ENCODE results near the gene C3orf22.

The C3orf22 gene

GRCh38 chr3:126512026-126512425 lies 46.7 kb downstream of the C3orf22 start:
- FAIRE-seq = no peak

- no peak for FAIRE-seq
These were observed 47.4 kb downstream of the C3orf22 start for GRCh38 chr3:126511291-126511690.

GRCh38 chr3:126510308-126510910 lies 48.3 kb downstream of the C3orf22 start:
- no peak for FAIRE-seq

- no peak for FAIRE-seq
These were observed 49.0 kb downstream of the C3orf22 start for GRCh38 chr3:126509597-126510307.

GRCh38 chr3:126508564-126508964 lies 50.2 kb downstream of the C3orf22 start:
- no peak for FAIRE-seq

- no peak for FAIRE-seq
These were observed 50.8 kb downstream of the C3orf22 start for GRCh38 chr3:126507886-126508285.

GRCh38 chr3:126503701-126504100 lies 55.0 kb downstream of the C3orf22 start:
- no peak for FAIRE-seq

GRCh38 chr3:126502656-126503055 lies 56.1 kb downstream of the C3orf22 start:
- no peak for FAIRE-seq

GRCh38 chr3:126501736-126502135 lies 57.0 kb downstream of the C3orf22 start:
- FAIRE-seq = no peak

GRCh38 chr3:126501054-126501453 lies 57.7 kb downstream of the C3orf22 start:
- FAIRE-seq = no peak

- FAIRE-seq = no peak
These were observed 58.7 kb downstream of the C3orf22 start for GRCh38 chr3:126500016-126500415.

All from endometrium (tissue), 2 donors.